ENCODE results near the gene OR7C2. TPM values are rescaled to one million over a fixed set of nuclear protein-coding genes. Genes with fewer than 3 reads are reported as not detected.

Gene OR7C2
- total and polyA plus RNA-seq, 3 donors from 2014 or later = not detected

GRCh38 chr19:14974488-14974887, 33.2 kb downstream of the OR7C2 start:
- Histone ChIP-seq H3K27me3 (no peaks in the 10 kb centered on the region), H3K4me3 (no peak overlapping the region), H3K9me3 (no peaks in the 10 kb centered on the region), H3K27ac (no peak overlapping the region), H3K4me1 (no peaks in the 10 kb centered on the region), H3K36me3 (ENCODE audit: low read depth, missing control alignments) (no peaks in the 10 kb centered on the region)
- intact Hi-C loops (cut with DNase I; ENCODE audit: low total_unique reads) = no loop called here
- DNase-seq = no peak
- WGBS, 2 donors = 64 to 65% methylated on average over 4 of the region's 4 CpGs
- TF ChIP-seq CTCF (IDR thresholded peaks at IDR 0.05) (no peak), POLR2A (IDR thresholded peaks at IDR 0.05) (no peak)

GRCh38 chr19:14977128-14977527, 35.8 kb downstream of the OR7C2 start:
- 51 to 56% methylated on average over 5 of the region's 5 CpGs for WGBS, 2 donors
- no peak for DNase-seq
- Histone ChIP-seq H3K27me3 (no peaks in the 10 kb centered on the region), H3K4me3 (no peak overlapping the region), H3K36me3 (ENCODE audit: low read depth, missing control alignments) (no peaks in the 10 kb centered on the region), H3K27ac (no peak overlapping the region), H3K4me1 (no peaks in the 10 kb centered on the region), H3K9me3 (no peaks in the 10 kb centered on the region)
- TF ChIP-seq CTCF (IDR thresholded peaks at IDR 0.05) (no peak), POLR2A (IDR thresholded peaks at IDR 0.05) (no peak)
- intact Hi-C loops (cut with DNase I; ENCODE audit: low total_unique reads) = no loop called here

- H3K27ac ChIP-seq = no peak overlapping the region
- intact Hi-C loops (cut with DNase I; ENCODE audit: low total_unique reads) = no loop called here
- 43 to 46% methylated on average over 6 of the region's 6 CpGs for WGBS, 2 donors
- H3K4me3 ChIP-seq = peak overlapping the region in 1 of 2 donors; percentile 63
- no peaks in the 10 kb centered on the region for H3K27me3 ChIP-seq
- H3K4me1 ChIP-seq = no peaks in the 10 kb centered on the region
- no peaks in the 10 kb centered on the region for H3K9me3 ChIP-seq
- no peaks in the 10 kb centered on the region for H3K36me3 ChIP-seq (ENCODE audit: low read depth, missing control alignments)
- DNase-seq = no peak
- TF ChIP-seq POLR2A (IDR thresholded peaks at IDR 0.05) (no peak), CTCF (IDR thresholded peaks at IDR 0.05) (no peak)
Observed at GRCh38 chr19:14978161-14978776, 37.0 kb downstream of the OR7C2 start.

- peak within 1 kb of the TSS; percentile 49 to 63 for H3K4me3 ChIP-seq
- H3K36me3 ChIP-seq (ENCODE audit: low read depth, missing control alignments) = no peaks in the 10 kb centered on the region
- TF ChIP-seq POLR2A (IDR thresholded peaks at IDR 0.05) = no peak
- no peaks in the 10 kb centered on the region for H3K4me1 ChIP-seq
- 0% methylated on average over 2 to 42 of the region's 84 CpGs for WGBS, 2 donors
- no peaks in the 10 kb centered on the region for H3K27me3 ChIP-seq
- peak; percentile 43 for DNase-seq
- intact Hi-C loops (cut with DNase I; ENCODE audit: low total_unique reads) = no loop called here
- H3K9me3 ChIP-seq = no peaks in the 10 kb centered on the region
- peak within 1 kb of the TSS in 1 of 2 donors; percentile 11 for H3K27ac ChIP-seq
Observed at GRCh38 chr19:14979476-14980255, 38.4 kb downstream of the OR7C2 start, which contains the start of gene SLC1A6. TSS of gene SLC1A6 (minus strand) at chr19:14979864. CDS start at chr19:14972910, 6,954 bp downstream.

GRCh38 chr19:14985133-14985532, 43.8 kb downstream of the OR7C2 start:
- intact Hi-C loops (cut with DNase I; ENCODE audit: low total_unique reads) = no loop called here
- H3K27ac ChIP-seq = no peak overlapping the region
- H3K36me3 ChIP-seq (ENCODE audit: low read depth, missing control alignments) = no peaks in the 10 kb centered on the region
- WGBS, 2 donors = 61 to 70% methylated on average over 5 of the region's 5 CpGs
- H3K4me1 ChIP-seq = no peaks in the 10 kb centered on the region
- H3K4me3 ChIP-seq = no peak overlapping the region
- no peak for DNase-seq
- no peaks in the 10 kb centered on the region for H3K27me3 ChIP-seq
- no peak for TF ChIP-seq CTCF (IDR thresholded peaks at IDR 0.05)
- TF ChIP-seq POLR2A (IDR thresholded peaks at IDR 0.05) = no peak
- no peaks in the 10 kb centered on the region for H3K9me3 ChIP-seq

Other genes starting within 250 kb of the OR7C2 start
- gene ADGRE2, start 162.9 kb upstream of the OR7C2 start, total RNA-seq = 1 to 10 TPM in 1 of 2 donors, under 1 TPM in 1; 0.71 to 1.6 TPM
- gene ADGRE2, start 162.9 kb upstream of the OR7C2 start, polyA plus RNA-seq (ENCODE audit: insufficient read depth, low read depth, low replicate concordance) = 0.58 TPM
- gene OR7A5, start 106.3 kb upstream of the OR7C2 start, total RNA-seq = 1 to 10 TPM; 3.7 to 4.3 TPM
- gene OR7A5, start 106.3 kb upstream of the OR7C2 start, polyA plus RNA-seq (ENCODE audit: insufficient read depth, low read depth, low replicate concordance) = 3.3 TPM
- gene OR7C1, start 106.3 kb upstream of the OR7C2 start, total RNA-seq = 1 to 10 TPM; 2.5 to 6.1 TPM
- gene OR7C1, start 106.3 kb upstream of the OR7C2 start, polyA plus RNA-seq (ENCODE audit: insufficient read depth, low read depth, low replicate concordance) = 4.2 TPM
- not detected for gene OR7A10, start 92.6 kb upstream of the OR7C2 start, total RNA-seq
- not detected for gene OR7A10, start 92.6 kb upstream of the OR7C2 start, polyA plus RNA-seq (ENCODE audit: insufficient read depth, low read depth, low replicate concordance)
- gene OR7A17, start 55.4 kb upstream of the OR7C2 start, total RNA-seq = under 1 TPM in 1 of 2 donors, not detected in 1; 0.06 TPM
- gene OR7A17, start 55.4 kb upstream of the OR7C2 start, polyA plus RNA-seq (ENCODE audit: insufficient read depth, low read depth, low replicate concordance) = not detected
- 100 to 1,000 TPM; 335 to 336 TPM for gene SLC1A6, start 38.4 kb downstream of the OR7C2 start, total RNA-seq
- 78.6 TPM for gene SLC1A6, start 38.4 kb downstream of the OR7C2 start, polyA plus RNA-seq (ENCODE audit: insufficient read depth, low read depth, low replicate concordance)
- under 1 TPM; 0.12 to 0.16 TPM for gene CASP14, start 108.0 kb downstream of the OR7C2 start, total RNA-seq
- gene CASP14, start 108.0 kb downstream of the OR7C2 start, polyA plus RNA-seq (ENCODE audit: insufficient read depth, low read depth, low replicate concordance) = 0.21 TPM
- not detected for gene OR1I1, start 140.7 kb downstream of the OR7C2 start, total RNA-seq
- not detected for gene OR1I1, start 140.7 kb downstream of the OR7C2 start, polyA plus RNA-seq (ENCODE audit: insufficient read depth, low read depth, low replicate concordance)
- 10 to 100 TPM in 1 of 2 donors, 1 to 10 TPM in 1; 6.7 to 12.3 TPM for gene SYDE1, start 165.9 kb downstream of the OR7C2 start, total RNA-seq
- gene SYDE1, start 165.9 kb downstream of the OR7C2 start, polyA plus RNA-seq (ENCODE audit: insufficient read depth, low read depth, low replicate concordance) = 9.3 TPM